ENCODE data around the gene EVX1.

The EVX1 gene

GRCh38 chr7:27242555-27243339 is at the start of gene EVX1:
Gene EVX1, plus strand, starts transcription at chr7:27242802. Its CDS starts 229 bp downstream, at chr7:27243031.
- no peak for DNase-seq (ENCODE audit: low spot score)

- no peak for DNase-seq (ENCODE audit: low spot score)
Measured at GRCh38 chr7:27193335-27194001, 49.1 kb upstream of the EVX1 start.

GRCh38 chr7:27194002-27194352 is 48.6 kb upstream of the EVX1 start:
- no peak for DNase-seq (ENCODE audit: low spot score)

- no peak for DNase-seq (ENCODE audit: low spot score)
Measured at GRCh38 chr7:27194686-27195379, 47.8 kb upstream of the EVX1 start.

GRCh38 chr7:27196287-27196767 is 46.3 kb upstream of the EVX1 start:
- DNase-seq (ENCODE audit: low spot score), result peak; percentile 68

- DNase-seq (ENCODE audit: low spot score), result no peak
Measured at GRCh38 chr7:27197137-27198042, 45.2 kb upstream of the EVX1 start.

- DNase-seq (ENCODE audit: low spot score), result no peak
Measured at GRCh38 chr7:27198138-27198841, 44.3 kb upstream of the EVX1 start.

GRCh38 chr7:27198871-27199801 is 43.5 kb upstream of the EVX1 start:
- no peak for DNase-seq (ENCODE audit: low spot score)

- no peak for DNase-seq (ENCODE audit: low spot score)
Measured at GRCh38 chr7:27199849-27200760, 42.5 kb upstream of the EVX1 start, which contains the start of gene HOXA13. Gene HOXA13, minus strand, starts transcription at chr7:27200091. Its CDS starts 14 bp downstream, at chr7:27200077.

GRCh38 chr7:27200761-27201579 is 41.6 kb upstream of the EVX1 start:
- DNase-seq (ENCODE audit: low spot score), result no peak

GRCh38 chr7:27201580-27202017 is 41.0 kb upstream of the EVX1 start:
- DNase-seq (ENCODE audit: low spot score), result no peak

GRCh38 chr7:27202018-27202861 is 40.4 kb upstream of the EVX1 start:
- DNase-seq (ENCODE audit: low spot score), result no peak

- DNase-seq (ENCODE audit: low spot score), result no peak
Measured at GRCh38 chr7:27202862-27203134, 39.8 kb upstream of the EVX1 start.

- DNase-seq (ENCODE audit: low spot score), result no peak
Measured at GRCh38 chr7:27203365-27203953, 39.1 kb upstream of the EVX1 start.

GRCh38 chr7:27203964-27204594 is 38.5 kb upstream of the EVX1 start:
- no peak for DNase-seq (ENCODE audit: low spot score)

- no peak for DNase-seq (ENCODE audit: low spot score)
Measured at GRCh38 chr7:27204851-27205322, 37.7 kb upstream of the EVX1 start.

All from kidney tubule cell (primary cell).